ENCODE data around the gene EGFR.

Gene EGFR

DNA sequence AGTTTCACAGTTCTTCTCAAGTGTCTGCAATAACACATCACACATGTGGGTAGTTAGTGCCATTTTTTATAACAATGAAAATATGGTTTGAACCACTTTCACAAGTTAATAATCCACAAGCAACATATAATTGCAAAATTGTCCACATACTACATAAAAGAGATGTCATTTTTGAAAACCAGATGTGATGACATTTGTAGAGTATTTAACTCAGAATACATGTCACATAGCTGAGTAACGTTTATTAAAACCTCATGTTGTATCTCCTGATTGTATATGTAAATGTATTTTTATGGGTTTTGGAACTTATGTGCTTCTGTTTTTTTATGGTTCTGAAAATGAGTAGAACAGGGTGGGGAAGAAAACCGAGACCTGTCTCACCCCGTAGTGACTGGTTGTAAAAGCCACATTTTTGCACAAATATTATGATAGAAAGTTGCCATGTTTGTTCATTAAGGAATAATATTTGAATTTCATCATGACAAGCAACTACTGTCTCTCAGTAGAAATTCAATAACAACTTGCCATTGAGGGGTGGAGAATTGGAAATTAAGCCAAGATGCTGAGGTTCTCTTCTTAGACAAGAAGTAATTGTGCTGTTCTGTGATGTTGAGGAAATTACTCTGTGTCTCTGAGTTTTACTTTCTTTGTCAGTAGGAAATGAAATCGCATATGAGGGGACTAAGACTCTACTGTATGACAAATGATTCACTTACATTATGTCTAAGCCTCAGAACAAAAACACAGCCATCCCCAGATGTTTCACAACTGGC is 29.2 kb upstream of the EGFR start:
- Histone ChIP-seq H3K36me3 (ENCODE audit: control insufficient read depth, insufficient read depth, low read length) (no peaks in the 10 kb centered on the region), H3K9me3 (ENCODE audit: control insufficient read depth, insufficient read depth, low read length) (no peaks in the 10 kb centered on the region), H3K4me3 (ENCODE audit: low read depth, low read length) (no peak overlapping the region), H3K4me1 (ENCODE audit: control insufficient read depth, insufficient read depth, low read length) (no peaks in the 10 kb centered on the region), H3K27me3 (ENCODE audit: control insufficient read depth, insufficient read depth, low read length) (no peaks in the 10 kb centered on the region), H3K9ac (ENCODE audit: low read depth, low read length) (no peak overlapping the region)

DNA sequence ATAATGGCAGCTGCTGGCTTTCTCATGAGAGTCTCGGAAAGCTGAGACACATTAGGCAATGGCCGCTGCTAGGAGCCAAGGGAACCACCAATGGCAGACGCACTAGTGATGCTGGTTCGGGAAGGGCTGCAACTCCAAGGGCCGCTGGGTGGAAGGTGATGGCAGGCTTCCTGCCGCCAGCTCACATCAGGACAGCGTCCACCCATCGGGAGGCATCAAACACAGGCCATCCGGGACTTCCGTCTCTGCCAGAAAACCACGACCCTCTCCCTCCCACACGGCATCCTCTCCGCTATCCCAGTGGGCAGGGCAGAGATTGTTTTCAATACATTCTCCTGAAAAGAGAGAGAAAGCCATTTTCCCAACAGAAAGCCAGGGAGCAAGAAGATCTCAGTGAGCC is 27.5 kb upstream of the EGFR start:
- no peaks in the 10 kb centered on the region for H3K9me3 ChIP-seq (ENCODE audit: control insufficient read depth, insufficient read depth, low read length)
- no peaks in the 10 kb centered on the region for H3K27me3 ChIP-seq (ENCODE audit: control insufficient read depth, insufficient read depth, low read length)
- H3K36me3 ChIP-seq (ENCODE audit: control insufficient read depth, insufficient read depth, low read length): no peaks in the 10 kb centered on the region
- no peak overlapping the region for H3K4me3 ChIP-seq (ENCODE audit: low read depth, low read length)
- no peak overlapping the region for H3K9ac ChIP-seq (ENCODE audit: low read depth, low read length)
- no peaks in the 10 kb centered on the region for H3K4me1 ChIP-seq (ENCODE audit: control insufficient read depth, insufficient read depth, low read length)

DNA sequence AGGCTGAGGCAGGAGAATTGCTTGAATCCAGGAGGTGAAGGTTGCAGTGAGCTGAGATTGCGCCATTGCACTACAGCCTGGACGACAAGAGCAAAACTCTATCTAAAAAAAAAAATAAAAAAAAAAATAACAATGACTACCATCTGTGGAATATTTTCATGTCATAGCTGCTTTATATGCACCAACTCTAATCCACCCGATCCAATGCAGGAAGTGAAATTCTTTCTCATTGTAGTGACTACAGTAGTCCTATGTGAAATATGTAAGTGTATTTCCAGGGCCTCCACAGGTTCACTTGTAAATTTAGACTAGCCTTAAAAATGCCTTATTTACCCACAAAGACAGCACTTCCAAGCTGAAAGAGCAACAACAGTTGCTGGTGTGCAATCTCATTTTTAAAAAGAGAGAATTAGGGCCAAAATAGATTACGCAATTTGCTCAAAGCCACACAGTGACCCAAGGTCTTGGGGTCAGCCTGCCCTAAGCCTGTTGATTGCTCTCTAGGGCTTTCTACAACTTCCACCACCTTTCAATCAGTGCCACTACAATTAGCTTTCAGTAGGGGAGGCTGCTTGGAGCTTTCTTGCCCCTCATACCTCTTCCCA is 25.8 kb upstream of the EGFR start:
- H3K4me3 ChIP-seq (ENCODE audit: low read depth, low read length): no peak overlapping the region
- no peak overlapping the region for H3K9ac ChIP-seq (ENCODE audit: low read depth, low read length)
- H3K36me3 ChIP-seq (ENCODE audit: control insufficient read depth, insufficient read depth, low read length): no peaks in the 10 kb centered on the region
- no peaks in the 10 kb centered on the region for H3K27me3 ChIP-seq (ENCODE audit: control insufficient read depth, insufficient read depth, low read length)
- no peaks in the 10 kb centered on the region for H3K9me3 ChIP-seq (ENCODE audit: control insufficient read depth, insufficient read depth, low read length)
- no peaks in the 10 kb centered on the region for H3K4me1 ChIP-seq (ENCODE audit: control insufficient read depth, insufficient read depth, low read length)

DNA sequence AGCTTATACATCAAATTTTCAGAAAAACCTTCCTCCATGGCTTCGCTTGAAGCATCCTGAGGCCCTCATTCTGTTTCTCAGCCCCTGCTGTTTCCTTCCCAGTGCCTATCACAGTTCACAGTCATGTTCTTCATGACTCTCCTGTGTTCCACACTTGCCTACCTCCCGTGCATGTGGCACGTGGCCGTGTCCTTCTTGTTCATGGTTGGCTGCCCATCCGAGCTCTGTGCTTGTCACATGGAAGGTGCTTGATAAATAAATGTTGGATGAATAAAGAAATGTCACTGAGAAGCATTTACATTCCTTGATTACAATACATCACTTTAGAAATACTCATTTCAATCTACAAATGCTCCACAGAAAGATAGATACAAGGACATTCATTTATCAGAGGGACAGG is 23.7 kb upstream of the EGFR start:
- no peaks in the 10 kb centered on the region for H3K4me1 ChIP-seq (ENCODE audit: control insufficient read depth, insufficient read depth, low read length)
- H3K27me3 ChIP-seq (ENCODE audit: control insufficient read depth, insufficient read depth, low read length): no peaks in the 10 kb centered on the region
- H3K9me3 ChIP-seq (ENCODE audit: control insufficient read depth, insufficient read depth, low read length): no peaks in the 10 kb centered on the region
- H3K4me3 ChIP-seq (ENCODE audit: low read depth, low read length): no peak overlapping the region
- H3K9ac ChIP-seq (ENCODE audit: low read depth, low read length): no peak overlapping the region
- no peaks in the 10 kb centered on the region for H3K36me3 ChIP-seq (ENCODE audit: control insufficient read depth, insufficient read depth, low read length)

DNA sequence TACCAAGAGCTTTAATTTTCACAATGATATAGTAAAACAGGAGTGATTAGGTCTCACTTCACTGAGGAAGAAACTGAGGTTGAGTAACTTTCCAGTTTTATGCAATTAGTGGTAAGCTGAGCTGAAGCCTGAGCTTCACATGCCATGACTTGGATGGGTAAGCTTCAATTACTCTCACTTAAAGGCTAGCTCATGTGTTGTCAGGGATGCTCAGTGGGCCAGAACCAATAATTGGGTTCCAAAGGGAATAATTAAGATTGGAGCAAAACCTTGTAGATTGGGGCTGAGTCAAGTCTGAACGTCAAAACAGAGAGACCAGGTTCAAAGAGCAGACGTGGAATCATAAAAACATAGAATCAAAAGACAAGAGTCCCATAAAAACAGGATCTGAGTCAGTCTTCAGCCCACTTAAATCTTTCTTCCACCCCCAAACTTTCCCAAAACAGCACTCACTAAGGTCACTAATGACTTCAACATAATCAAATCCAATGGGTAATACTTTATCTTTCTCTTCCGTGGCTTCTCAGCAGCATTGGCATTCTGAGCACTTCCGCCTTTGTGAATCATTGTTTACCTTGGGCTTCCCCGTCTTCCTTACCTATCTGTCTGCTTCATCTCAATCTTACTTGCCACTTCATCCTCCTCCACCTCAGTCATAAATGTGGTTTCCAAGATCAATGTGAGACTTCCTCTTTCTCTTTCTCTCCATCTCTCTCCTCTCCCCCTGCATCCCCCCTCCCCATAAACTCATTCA is 23.0 kb upstream of the EGFR start:
- Histone ChIP-seq H3K36me3 (ENCODE audit: control insufficient read depth, insufficient read depth, low read length) (no peaks in the 10 kb centered on the region), H3K9ac (ENCODE audit: low read depth, low read length) (no peak overlapping the region), H3K27me3 (ENCODE audit: control insufficient read depth, insufficient read depth, low read length) (no peaks in the 10 kb centered on the region), H3K4me1 (ENCODE audit: control insufficient read depth, insufficient read depth, low read length) (no peaks in the 10 kb centered on the region), H3K9me3 (ENCODE audit: control insufficient read depth, insufficient read depth, low read length) (no peaks in the 10 kb centered on the region), H3K4me3 (ENCODE audit: low read depth, low read length) (no peak overlapping the region)

DNA sequence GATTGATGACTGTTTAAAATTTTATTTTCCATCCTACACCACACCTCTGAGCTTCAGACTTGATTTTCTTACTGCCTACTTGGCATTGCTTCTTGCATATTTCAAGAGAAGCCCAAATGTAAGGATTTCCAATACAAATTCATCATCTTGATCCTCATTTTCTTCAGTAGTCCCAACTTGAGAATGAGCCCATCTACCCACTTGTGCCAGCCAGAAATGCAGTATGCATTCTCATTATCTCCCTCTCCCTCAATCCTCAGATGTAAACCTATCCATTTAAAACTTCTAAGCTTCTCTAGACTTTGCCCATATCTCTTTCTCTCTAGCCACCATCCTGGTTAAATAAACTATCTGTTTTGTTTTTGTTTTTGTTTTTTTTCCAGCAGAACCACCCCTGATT is 22.4 kb upstream of the EGFR start:
- H3K4me3 ChIP-seq (ENCODE audit: low read depth, low read length): no peak overlapping the region
- no peaks in the 10 kb centered on the region for H3K9me3 ChIP-seq (ENCODE audit: control insufficient read depth, insufficient read depth, low read length)
- H3K36me3 ChIP-seq (ENCODE audit: control insufficient read depth, insufficient read depth, low read length): no peaks in the 10 kb centered on the region
- no peak overlapping the region for H3K9ac ChIP-seq (ENCODE audit: low read depth, low read length)
- no peaks in the 10 kb centered on the region for H3K4me1 ChIP-seq (ENCODE audit: control insufficient read depth, insufficient read depth, low read length)
- peaks cover 2% of the 10 kb centered on the region for H3K27me3 ChIP-seq (ENCODE audit: control insufficient read depth, insufficient read depth, low read length)

DNA sequence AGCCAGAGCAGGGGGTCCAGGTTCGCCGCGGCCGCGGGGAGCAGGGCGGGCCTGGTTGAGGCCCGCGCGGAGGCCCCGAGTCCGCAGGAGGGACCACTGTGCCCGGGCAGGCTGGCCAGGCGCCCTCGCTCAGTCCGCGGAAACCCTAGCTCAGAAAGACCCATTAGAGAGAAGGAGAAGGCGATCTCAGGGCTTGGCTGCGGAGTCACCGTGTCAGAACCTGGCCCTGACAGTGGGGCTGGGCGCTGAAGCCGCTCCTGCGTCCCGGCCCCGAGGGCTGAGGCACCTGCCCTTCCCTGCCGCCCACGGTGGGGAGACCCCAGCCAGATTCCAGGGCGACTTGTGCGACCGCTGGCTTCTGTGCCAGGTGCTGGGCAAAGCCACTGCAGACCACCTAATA is 14.2 kb upstream of the EGFR start:
- Histone ChIP-seq H3K36me3 (ENCODE audit: control insufficient read depth, insufficient read depth, low read length) (no peaks in the 10 kb centered on the region), H3K27me3 (ENCODE audit: control insufficient read depth, insufficient read depth, low read length) (peaks cover 20% of the 10 kb centered on the region), H3K9me3 (ENCODE audit: control insufficient read depth, insufficient read depth, low read length) (no peaks in the 10 kb centered on the region), H3K9ac (ENCODE audit: low read depth, low read length) (no peak overlapping the region), H3K4me1 (ENCODE audit: control insufficient read depth, insufficient read depth, low read length) (no peaks in the 10 kb centered on the region), H3K4me3 (ENCODE audit: low read depth, low read length) (no peak overlapping the region)

DNA sequence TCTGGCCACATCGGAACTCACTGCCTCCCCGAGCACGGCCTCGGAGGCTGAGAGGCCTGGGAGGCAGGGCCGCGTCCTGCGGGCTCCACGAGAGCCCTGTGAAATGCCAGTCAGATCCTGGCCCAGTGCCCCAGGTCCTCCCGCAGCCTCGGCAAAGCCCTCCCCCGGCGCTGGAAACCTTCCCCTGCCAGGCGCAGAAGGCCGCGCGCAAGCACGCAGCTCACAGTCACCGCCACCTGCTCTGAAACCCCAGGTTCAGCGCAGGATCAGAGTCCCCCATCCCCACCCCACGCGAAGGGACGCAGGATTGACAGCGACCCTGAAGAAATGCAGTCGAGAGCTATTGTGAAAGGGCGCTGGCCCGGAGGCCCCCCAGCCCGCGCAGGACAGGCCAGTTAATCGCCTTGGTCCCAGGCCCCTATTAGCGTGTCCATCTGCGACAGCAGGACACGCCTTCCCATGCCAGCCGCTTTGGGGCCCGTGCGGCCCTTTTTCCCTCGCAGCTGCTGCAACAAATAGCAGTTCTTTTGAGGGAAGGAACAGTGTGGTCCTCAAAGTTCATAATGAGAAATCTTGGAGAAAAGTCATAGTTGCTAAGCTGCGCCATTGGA is 13.5 kb upstream of the EGFR start:
- no peaks in the 10 kb centered on the region for H3K36me3 ChIP-seq (ENCODE audit: control insufficient read depth, insufficient read depth, low read length)
- H3K4me1 ChIP-seq (ENCODE audit: control insufficient read depth, insufficient read depth, low read length): no peaks in the 10 kb centered on the region
- no peak overlapping the region for H3K4me3 ChIP-seq (ENCODE audit: low read depth, low read length)
- no peaks in the 10 kb centered on the region for H3K9me3 ChIP-seq (ENCODE audit: control insufficient read depth, insufficient read depth, low read length)
- H3K27me3 ChIP-seq (ENCODE audit: control insufficient read depth, insufficient read depth, low read length): peaks cover 20% of the 10 kb centered on the region
- H3K9ac ChIP-seq (ENCODE audit: low read depth, low read length): no peak overlapping the region

DNA sequence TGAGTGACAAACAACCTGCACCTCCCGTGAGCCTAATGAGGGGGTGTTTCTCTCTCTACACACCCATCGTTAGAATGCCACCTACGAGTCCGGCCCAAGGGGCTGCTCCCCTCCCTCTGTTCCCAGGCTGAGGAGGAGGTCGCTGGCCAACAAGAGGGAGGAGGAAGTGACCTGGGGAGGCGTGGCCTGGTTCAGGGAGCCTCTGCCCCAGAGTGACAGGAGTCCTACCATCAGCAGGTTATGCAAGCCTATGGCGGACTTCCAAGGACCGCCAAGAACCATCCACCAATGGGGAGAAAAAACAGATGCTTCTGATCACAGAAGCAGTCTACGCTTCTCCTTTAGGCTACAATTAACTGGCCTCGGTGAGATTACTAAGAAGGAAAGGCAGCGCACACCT is 12.3 kb upstream of the EGFR start:
- no peak overlapping the region for H3K9ac ChIP-seq (ENCODE audit: low read depth, low read length)
- no peaks in the 10 kb centered on the region for H3K9me3 ChIP-seq (ENCODE audit: control insufficient read depth, insufficient read depth, low read length)
- H3K4me1 ChIP-seq (ENCODE audit: control insufficient read depth, insufficient read depth, low read length): no peaks in the 10 kb centered on the region
- no peak overlapping the region for H3K4me3 ChIP-seq (ENCODE audit: low read depth, low read length)
- H3K27me3 ChIP-seq (ENCODE audit: control insufficient read depth, insufficient read depth, low read length): peaks cover 16% of the 10 kb centered on the region
- no peaks in the 10 kb centered on the region for H3K36me3 ChIP-seq (ENCODE audit: control insufficient read depth, insufficient read depth, low read length)

DNA sequence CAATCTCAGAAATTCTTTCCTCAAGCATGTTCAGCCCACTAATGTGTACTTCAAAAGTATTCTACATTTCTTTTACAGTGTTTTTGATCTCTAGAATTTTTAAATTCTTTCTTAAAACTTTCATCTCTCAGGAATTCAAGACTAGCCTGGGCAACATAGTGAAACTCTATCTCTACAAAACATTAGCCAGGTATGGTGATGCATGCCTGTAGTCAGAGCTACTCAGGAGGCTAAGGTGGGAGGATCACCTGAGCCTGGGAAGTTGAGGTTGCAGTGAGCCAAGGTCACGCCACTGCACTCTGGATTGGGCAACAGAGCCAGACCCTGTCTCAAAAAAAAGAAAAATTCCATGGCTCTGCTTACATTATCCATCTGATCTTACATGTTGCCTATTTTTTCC is 5.0 kb upstream of the EGFR start:
- peaks cover 40% of the 10 kb centered on the region for H3K27me3 ChIP-seq (ENCODE audit: control insufficient read depth, insufficient read depth, low read length)
- H3K36me3 ChIP-seq (ENCODE audit: control insufficient read depth, insufficient read depth, low read length): no peaks in the 10 kb centered on the region
- H3K4me3 ChIP-seq (ENCODE audit: low read depth, low read length): no peak overlapping the region
- H3K9me3 ChIP-seq (ENCODE audit: control insufficient read depth, insufficient read depth, low read length): no peaks in the 10 kb centered on the region
- no peak overlapping the region for H3K9ac ChIP-seq (ENCODE audit: low read depth, low read length)
- H3K4me1 ChIP-seq (ENCODE audit: control insufficient read depth, insufficient read depth, low read length): no peaks in the 10 kb centered on the region

DNA sequence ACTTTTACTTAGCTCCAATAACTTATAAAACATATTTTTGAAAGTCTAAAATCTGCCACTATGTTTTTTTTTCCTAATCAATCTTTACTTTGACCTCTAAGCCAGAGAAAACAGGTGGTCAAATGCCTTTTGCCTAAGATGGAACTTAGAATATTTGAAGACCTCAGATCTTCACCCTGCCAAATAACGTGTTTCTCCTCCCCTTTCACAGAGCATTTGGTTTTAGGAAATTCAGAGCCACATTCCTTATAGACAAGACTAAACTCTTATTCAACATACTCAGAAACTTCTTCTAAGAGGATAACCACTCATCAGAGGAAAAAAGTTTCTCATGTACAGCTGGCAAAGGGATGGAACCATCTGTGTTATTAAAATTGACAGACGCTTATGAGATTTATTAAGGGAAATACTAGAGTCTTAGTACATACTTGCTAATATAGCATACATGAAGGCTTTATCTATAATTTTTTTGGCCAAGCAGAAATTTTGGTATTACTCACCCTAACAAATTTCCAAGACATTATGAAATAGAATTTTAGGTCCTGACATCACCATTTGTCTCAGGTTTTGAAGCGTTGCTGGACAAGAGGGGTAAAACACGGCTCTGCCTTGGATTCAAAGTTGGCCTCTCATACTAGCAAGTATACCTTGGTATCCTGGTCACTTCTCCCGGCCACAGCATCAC is 2.6 kb upstream of the EGFR start:
- Histone ChIP-seq H3K4me3 (ENCODE audit: low read depth, low read length) (no peak overlapping the region), H3K4me1 (ENCODE audit: control insufficient read depth, insufficient read depth, low read length) (no peaks in the 10 kb centered on the region), H3K27me3 (ENCODE audit: control insufficient read depth, insufficient read depth, low read length) (peaks cover 54% of the 10 kb centered on the region), H3K9ac (ENCODE audit: low read depth, low read length) (no peak overlapping the region), H3K9me3 (ENCODE audit: control insufficient read depth, insufficient read depth, low read length) (no peaks in the 10 kb centered on the region), H3K36me3 (ENCODE audit: control insufficient read depth, insufficient read depth, low read length) (no peaks in the 10 kb centered on the region)
